Liver (tissue), 9 donors: ENCODE results near the gene OCA2. TPM values are rescaled to one million over a fixed set of nuclear protein-coding genes. Genes with fewer than 3 reads are reported as not detected.

Source experiments
- DNase-seq: peaks from one replicate; pipeline ENCODE4 v3.0.0-alpha.2; 2017; ENCODE audit warnings: low spot score
- H3K27ac ChIP-seq, 2 donors: one replicate each; pipeline ENCODE4 v1.7.0; 2013; ENCODE audit warnings: inconsistent platforms in 2 of 2, low read length in 2 of 2, control low read depth in 1 of 2, low read depth in 1 of 2, mild to moderate bottlenecking in 1 of 2
- H3K27me3 ChIP-seq, 4 donors: one replicate each; pipeline versions ENCODE4 v1.6.1 to v1.7.0; 2013; ENCODE audit warnings: low read length in 3 of 4, inconsistent platforms in 1 of 4, mild to moderate bottlenecking in 1 of 4, moderate library complexity in 1 of 4; ENCODE audit not compliant: control insufficient read depth in 4 of 4, insufficient read depth in 4 of 4
- H3K36me3 ChIP-seq, 4 donors: one replicate each; pipeline versions ENCODE4 v1.6.1 to v1.7.0; 2013; ENCODE audit warnings: low read length in 3 of 4, mild to moderate bottlenecking in 3 of 4, low read depth in 1 of 4, moderate library complexity in 1 of 4; ENCODE audit not compliant: control insufficient read depth in 4 of 4, insufficient read depth in 3 of 4
- H3K4me1 ChIP-seq, 4 donors: one replicate each; pipeline versions ENCODE4 v1.6.1 to v1.7.0; 2013; ENCODE audit warnings: low read length in 3 of 4, mild to moderate bottlenecking in 3 of 4, moderate library complexity in 1 of 4; ENCODE audit not compliant: control insufficient read depth in 4 of 4, insufficient read depth in 4 of 4
- H3K4me3 ChIP-seq, 3 donors: one replicate each; pipeline versions ENCODE4 v1.6.1 to v1.7.0; 2013; ENCODE audit warnings: low read length in 3 of 3, control low read depth in 1 of 3, low read depth in 1 of 3, mild to moderate bottlenecking in 1 of 3
- H3K9ac ChIP-seq, 2 donors: one replicate each; pipeline ENCODE4 v1.7.0; 2013; ENCODE audit warnings: low read length in 2 of 2, mild to moderate bottlenecking in 2 of 2, moderate library complexity in 2 of 2, control low read depth in 1 of 2, low read depth in 1 of 2
- H3K9me3 ChIP-seq, 4 donors: one replicate each; pipeline versions ENCODE4 v1.6.1 to v1.7.0; 2013; ENCODE audit warnings: low read length in 3 of 4; ENCODE audit not compliant: control insufficient read depth in 4 of 4
- CTCF ChIP-seq: fragments of 150-350 bp; IDR thresholded peaks from 2 replicates; pipeline ENCODE4 v1.5.1; 2017; ENCODE audit warnings: improper control_type of control experiment, low read depth, low read length; ENCODE audit not compliant: missing input control
- FOXA1 ChIP-seq: IDR thresholded peaks from 2 replicates; pipeline ENCODE4 v1.6.1; 2016; ENCODE audit warnings: antibody characterized with exemption
- GABPA ChIP-seq, 2 donors: IDR thresholded peaks in 1 of 2; conservative IDR thresholded peaks in 1 of 2; 2 replicates each; pipeline ENCODE4 v1.6.1; 2016; ENCODE audit warnings: antibody characterized with exemption in 2 of 2, mild to moderate bottlenecking in 1 of 2, moderate library complexity in 1 of 2
- HNF4A ChIP-seq, 2 donors: conservative IDR thresholded peaks; 2 replicates each; pipeline ENCODE4 v1.6.1; 2016; ENCODE audit warnings: antibody characterized with exemption in 2 of 2, mild to moderate bottlenecking in 2 of 2
- JUND ChIP-seq, 2 donors: IDR thresholded peaks; 2 replicates each; pipeline ENCODE4 v1.6.1; 2016; ENCODE audit warnings: antibody characterized with exemption in 2 of 2
- MAX ChIP-seq: IDR thresholded peaks from 2 replicates; pipeline ENCODE4 v1.6.1; 2016; ENCODE audit warnings: antibody characterized with exemption
- NR2F2 ChIP-seq: IDR thresholded peaks from 2 replicates; pipeline ENCODE4 v1.6.1; 2016; ENCODE audit warnings: antibody characterized with exemption
- RAD21 ChIP-seq, 2 donors: IDR thresholded peaks; 2 replicates each; pipeline ENCODE4 v1.6.1; 2016; ENCODE audit warnings: antibody characterized with exemption in 2 of 2, mild to moderate bottlenecking in 2 of 2
- REST ChIP-seq: IDR thresholded peaks from 2 replicates; pipeline ENCODE4 v1.6.1; 2016; ENCODE audit warnings: antibody characterized with exemption, mild to moderate bottlenecking
- RXRA ChIP-seq, 2 donors: IDR thresholded peaks; 2 replicates each; pipeline ENCODE4 v1.6.1; 2017 to 2018; ENCODE audit warnings: antibody characterized with exemption in 2 of 2, mild to moderate bottlenecking in 1 of 2
- TAF1 ChIP-seq: conservative IDR thresholded peaks from 2 replicates; pipeline ENCODE4 v1.6.1; 2016; ENCODE audit warnings: antibody characterized with exemption, mild to moderate bottlenecking
- YY1 ChIP-seq: IDR thresholded peaks from 2 replicates; pipeline ENCODE4 v1.6.1; 2016; ENCODE audit warnings: antibody characterized with exemption, mild to moderate bottlenecking
- WGBS: extraction: QIAGEN DNeasy Blood & Tissue Kit; methylation state at CpG from one replicate; pipeline ENCODE4 v1.1.7; 2013; 5-methylcytosine and 5-hydroxymethylcytosine counted together
- polyA plus RNA-seq, 2 donors: library from polyadenylated mRNA; stranded (reverse) in 1 of 2; unstranded in 1 of 2; fragments of 200-250 nt in 1 of 2; fragments of >200 nt in 1 of 2; fragmentation: Nextera tagmentation in 1 of 2; extraction: Ambion mirVana in 1 of 2; gene quantifications; one replicate each; pipeline versions ENCODE4 v1.2.1 to v1.2.3, GENCODE V29; 2013 to 2015
- total RNA-seq, 2 donors: library from RNA; depleted of rRNA; stranded (reverse); fragments of >200 nt; gene quantifications; one replicate each; pipeline ENCODE4 v1.2.3, GENCODE V29; 2014
- donor health status: healthy.
- donor health status: healthy.
- donor health status: healthy.
- donor health status: healthy.
- donor health status: healthy.

OCA2 gene
- total and polyA plus RNA-seq, 4 donors: 0.02 to 0.56 (median 0.15) TPM

- H3K27me3 ChIP-seq: peaks cover 0 to 4% (median 2%) of the 10 kb centered on the region in 4 donors
- DNase-seq: no peak
- no peaks in the 10 kb centered on the region for H3K4me1 ChIP-seq
- TF ChIP-seq MAX (no peak), HNF4A (conservative IDR thresholded peaks at IDR 0.05) (no peak), RAD21 (IDR thresholded peaks at IDR 0.05) (no peak), REST (no peak), TAF1 (no peak), JUND (IDR thresholded peaks at IDR 0.05) (no peak), NR2F2 (no peak), YY1 (no peak), GABPA (IDR thresholded peaks at IDR 0.05 in 1 of 2, conservative IDR thresholded peaks at IDR 0.05 in 1 of 2) (no peak), CTCF (no peak)
- no peak overlapping the region for H3K9ac ChIP-seq
- no peaks in the 10 kb centered on the region for H3K9me3 ChIP-seq
- WGBS: 70% methylated on average over 10 of the region's 10 CpGs
- H3K27ac ChIP-seq: no peak overlapping the region
- no peaks in the 10 kb centered on the region for H3K36me3 ChIP-seq
- H3K4me3 ChIP-seq: no peak overlapping the region
These were observed 306.3 kb downstream of the OCA2 start for GRCh38 chr15:27792756-27793264.

- 34% methylated on average over 1 of the region's 1 CpG for WGBS
These were observed 308.8 kb downstream of the OCA2 start for GRCh38 chr15:27790270-27790669.

More at GRCh38 chr15:27790270-27790669, 308.8 kb downstream of the OCA2 start:
- TF ChIP-seq RAD21 (IDR thresholded peaks at IDR 0.05) (no peak), RXRA (IDR thresholded peaks at IDR 0.05) (no peak), FOXA1 (no peak), GABPA (IDR thresholded peaks at IDR 0.05 in 1 of 2, conservative IDR thresholded peaks at IDR 0.05 in 1 of 2) (no peak), CTCF (no peak)
- H3K4me1 ChIP-seq: no peaks in the 10 kb centered on the region
- H3K36me3 ChIP-seq: no peaks in the 10 kb centered on the region
- H3K9me3 ChIP-seq: no peaks in the 10 kb centered on the region
- H3K4me3 ChIP-seq: no peak overlapping the region
- no peak overlapping the region for H3K27ac ChIP-seq
- peaks cover 0 to 4% (median 0%) of the 10 kb centered on the region in 4 donors for H3K27me3 ChIP-seq
- no peak for DNase-seq
- no peak overlapping the region for H3K9ac ChIP-seq
